Suprapubic skin (tissue), 4 donors: ENCODE measurements around the gene CABP4. TPM values are rescaled to one million over a fixed set of nuclear protein-coding genes. Genes with fewer than 3 reads are reported as not detected.

ENCODE experiments used
- DNase-seq, 2 donors: peaks; one replicate each; pipeline ENCODE4 v3.0.0-alpha.2; 2019; ENCODE audit warnings: low spot score in 2 of 2
- H3K27ac ChIP-seq: fragments of 200-600 bp; sonication (generic); one replicate; pipeline ENCODE4 v1.5.1; 2019
- H3K27me3 ChIP-seq: fragments of 200-600 bp; sonication (generic); one replicate; pipeline ENCODE4 v1.5.1; 2019
- H3K36me3 ChIP-seq: fragments of 200-600 bp; sonication (generic); one replicate; pipeline ENCODE4 v1.5.1; 2019
- H3K4me1 ChIP-seq: fragments of 200-600 bp; sonication (generic); one replicate; pipeline ENCODE4 v1.5.1; 2019
- H3K4me3 ChIP-seq: fragments of 200-600 bp; sonication (generic); one replicate; pipeline ENCODE4 v1.5.1; 2019; ENCODE audit warnings: mild to moderate bottlenecking
- H3K9me3 ChIP-seq: fragments of 200-600 bp; sonication (generic); one replicate; pipeline ENCODE4 v1.5.1; 2019
- EP300 ChIP-seq: sonication (generic); formaldehyde crosslinking; IDR thresholded peaks from one replicate; pipeline ENCODE4 v1.6.1; 2017; ENCODE audit warnings: antibody characterized with exemption
- POLR2A ChIP-seq, 2 donors: fragments of 450-650 bp; IDR thresholded peaks; one replicate each; pipeline ENCODE4 v1.6.1; 2017; ENCODE audit warnings: antibody characterized with exemption in 2 of 2, mild to moderate bottlenecking in 2 of 2, moderate library complexity in 2 of 2
- POLR2AphosphoS5 ChIP-seq, 3 donors: sonication (generic); formaldehyde crosslinking; IDR thresholded peaks; one replicate each; pipeline ENCODE4 v1.6.1; 2017; ENCODE audit warnings: antibody characterized with exemption in 3 of 3
- WGBS: methylation state at CpG from one replicate; pipeline ENCODE4 v1.1.5; 2018; 5-methylcytosine and 5-hydroxymethylcytosine counted together
- total RNA-seq, 4 donors: library from RNA; depleted of rRNA; stranded (reverse); fragments of >200 nt; gene quantifications; one replicate each; pipeline ENCODE4 v1.1.0, GENCODE V29; 2016
- TF ChIP-seq, protein P1 (sequence below), 2 donors: fragments of 200-600 bp in 1 of 2; fragments of 450-650 bp in 1 of 2; sonication (generic) in 1 of 2; IDR thresholded peaks; one replicate each; pipeline ENCODE4 v1.5.1; 2016 to 2019; ENCODE audit warnings: antibody characterized with exemption in 2 of 2, mild to moderate bottlenecking in 1 of 2, moderate library complexity in 1 of 2

CABP4 gene
- total RNA-seq, 4 donors from 2014 or later = 0.38 to 2.5 (median 0.72) TPM; not detected in 1

- Histone ChIP-seq H3K36me3 (peaks cover 48% of the 10 kb centered on the region), H3K9me3 (no peaks in the 10 kb centered on the region), H3K4me1 (peaks cover 60% of the 10 kb centered on the region), H3K4me3 (no peak overlapping the region), H3K27ac (peak overlapping the region; percentile 5), H3K27me3 (no peaks in the 10 kb centered on the region)
- 69% methylated on average over 11 of the region's 17 CpGs for WGBS
- TF ChIP-seq, protein P1, sequence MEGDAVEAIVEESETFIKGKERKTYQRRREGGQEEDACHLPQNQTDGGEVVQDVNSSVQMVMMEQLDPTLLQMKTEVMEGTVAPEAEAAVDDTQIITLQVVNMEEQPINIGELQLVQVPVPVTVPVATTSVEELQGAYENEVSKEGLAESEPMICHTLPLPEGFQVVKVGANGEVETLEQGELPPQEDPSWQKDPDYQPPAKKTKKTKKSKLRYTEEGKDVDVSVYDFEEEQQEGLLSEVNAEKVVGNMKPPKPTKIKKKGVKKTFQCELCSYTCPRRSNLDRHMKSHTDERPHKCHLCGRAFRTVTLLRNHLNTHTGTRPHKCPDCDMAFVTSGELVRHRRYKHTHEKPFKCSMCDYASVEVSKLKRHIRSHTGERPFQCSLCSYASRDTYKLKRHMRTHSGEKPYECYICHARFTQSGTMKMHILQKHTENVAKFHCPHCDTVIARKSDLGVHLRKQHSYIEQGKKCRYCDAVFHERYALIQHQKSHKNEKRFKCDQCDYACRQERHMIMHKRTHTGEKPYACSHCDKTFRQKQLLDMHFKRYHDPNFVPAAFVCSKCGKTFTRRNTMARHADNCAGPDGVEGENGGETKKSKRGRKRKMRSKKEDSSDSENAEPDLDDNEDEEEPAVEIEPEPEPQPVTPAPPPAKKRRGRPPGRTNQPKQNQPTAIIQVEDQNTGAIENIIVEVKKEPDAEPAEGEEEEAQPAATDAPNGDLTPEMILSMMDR (IDR thresholded peaks at IDR 0.05) = no peak
- TF ChIP-seq EP300 (no peak), POLR2A (IDR thresholded peaks at IDR 0.05) (no peak), POLR2AphosphoS5 (IDR thresholded peaks at IDR 0.05) (no peak)
- no peak for DNase-seq
These were observed 14.7 kb upstream of the CABP4 start for GRCh38 chr11:67440229-67441097.

DNA sequence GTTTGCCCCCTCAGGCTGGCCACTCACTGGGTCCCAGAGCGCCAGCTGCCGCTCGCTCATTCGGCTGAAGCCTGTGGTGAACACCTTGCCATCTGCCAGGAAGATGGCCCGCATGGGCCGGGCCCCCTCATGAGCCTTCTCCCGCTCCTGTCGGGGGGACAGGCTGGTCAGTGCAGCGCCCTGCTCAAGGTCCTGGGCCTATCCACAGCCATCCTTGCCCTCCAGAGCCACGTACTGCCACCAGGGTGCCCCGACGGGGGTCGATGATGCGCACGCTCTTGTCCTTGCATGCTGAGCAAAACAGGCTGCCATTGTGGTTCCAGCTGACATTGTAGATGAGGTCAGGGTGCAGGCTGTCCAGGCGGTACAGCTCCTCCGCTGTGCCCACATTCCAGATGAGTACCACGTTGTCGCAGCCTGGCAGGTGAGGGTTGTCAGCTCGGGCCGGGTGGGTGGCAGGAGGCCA, 14.0 kb upstream of the CABP4 start:
- DNase-seq = no peak
- Histone ChIP-seq H3K4me3 (no peak overlapping the region), H3K27me3 (no peaks in the 10 kb centered on the region), H3K4me1 (peaks cover 53% of the 10 kb centered on the region), H3K27ac (no peak overlapping the region), H3K9me3 (no peaks in the 10 kb centered on the region), H3K36me3 (peaks cover 41% of the 10 kb centered on the region)
- TF ChIP-seq EP300 = no peak
- WGBS = 100% methylated on average over 2 of the region's 21 CpGs

DNA sequence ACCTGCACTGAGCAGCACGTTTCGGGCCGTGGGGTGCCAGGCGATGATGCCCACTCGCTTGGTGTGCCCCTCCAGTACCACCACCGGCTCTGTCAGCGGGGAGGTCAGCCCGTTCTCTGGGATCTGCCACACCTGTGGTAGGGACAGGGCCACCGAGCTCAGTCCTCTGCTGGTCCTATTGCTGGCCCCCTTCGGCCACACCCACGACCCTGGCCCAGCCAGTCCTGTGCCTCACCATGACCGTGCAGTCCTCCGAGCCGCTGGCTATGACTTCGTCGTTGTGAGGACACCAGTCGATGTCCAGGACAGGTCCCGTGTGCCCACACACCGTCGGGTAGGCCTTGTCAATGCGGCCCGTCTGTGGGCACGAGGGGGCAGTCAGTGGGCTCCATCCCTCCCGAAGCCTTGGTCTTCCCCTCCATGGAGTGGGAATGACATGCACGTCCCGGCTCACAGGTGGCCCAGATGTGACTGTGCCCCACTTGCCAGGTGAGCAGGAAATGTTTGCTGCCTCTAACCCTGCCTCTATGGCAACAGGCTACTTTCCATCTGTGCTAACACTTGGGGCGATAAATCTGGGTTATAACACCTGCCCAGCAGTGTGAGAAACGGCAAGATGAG, 13.3 kb upstream of the CABP4 start:
- WGBS = 87% methylated on average over 10 of the region's 28 CpGs
- TF ChIP-seq POLR2AphosphoS5 (IDR thresholded peaks at IDR 0.05) = no peak
- TF ChIP-seq EP300 = no peak
- TF ChIP-seq POLR2A (IDR thresholded peaks at IDR 0.05) = no peak
- TF ChIP-seq, protein P1 (IDR thresholded peaks at IDR 0.05) = no peak
- Histone ChIP-seq H3K4me3 (peak overlapping the region; percentile 91), H3K9me3 (no peaks in the 10 kb centered on the region), H3K4me1 (peaks cover 51% of the 10 kb centered on the region), H3K27me3 (no peaks in the 10 kb centered on the region), H3K36me3 (peaks cover 40% of the 10 kb centered on the region), H3K27ac (no peak overlapping the region)
- no peak for DNase-seq

- H3K4me3 ChIP-seq = peak overlapping the region; percentile 91
- H3K4me1 ChIP-seq = peaks cover 51% of the 10 kb centered on the region
These were observed 12.4 kb upstream of the CABP4 start for GRCh38 chr11:67442504-67443404.

GRCh38 chr11:67445515-67445914, 9.6 kb upstream of the CABP4 start:
- Histone ChIP-seq H3K4me3 (no peak overlapping the region), H3K27me3 (no peaks in the 10 kb centered on the region), H3K9me3 (no peaks in the 10 kb centered on the region), H3K4me1 (peaks cover 34% of the 10 kb centered on the region), H3K36me3 (peaks cover 15% of the 10 kb centered on the region), H3K27ac (no peak overlapping the region)
- WGBS = 94% methylated on average over 5 of the region's 5 CpGs
- TF ChIP-seq, protein P1 (IDR thresholded peaks at IDR 0.05) = no peak
- TF ChIP-seq EP300 = no peak
- no peak for TF ChIP-seq POLR2A (IDR thresholded peaks at IDR 0.05)
- no peak for TF ChIP-seq POLR2AphosphoS5 (IDR thresholded peaks at IDR 0.05)
- no peak for DNase-seq

More at GRCh38 chr11:67442504-67443404, 12.4 kb upstream of the CABP4 start:
- H3K27me3 ChIP-seq = no peaks in the 10 kb centered on the region
- H3K36me3 ChIP-seq = peaks cover 36% of the 10 kb centered on the region
- H3K27ac ChIP-seq = peak overlapping the region; percentile 93
- H3K9me3 ChIP-seq = no peaks in the 10 kb centered on the region
- TF ChIP-seq, protein P1 (IDR thresholded peaks at IDR 0.05) = no peak
- TF ChIP-seq POLR2AphosphoS5 (IDR thresholded peaks at IDR 0.05) = no peak
- TF ChIP-seq EP300 = no peak
- no peak for TF ChIP-seq POLR2A (IDR thresholded peaks at IDR 0.05)
- no peak for DNase-seq
- 32% methylated on average over 24 of the region's 45 CpGs for WGBS
